T follicular helper cell (primary cell): ENCODE measurements around the gene SLC37A2.

Experiments used
- DNase-seq: peaks from one replicate; pipeline ENCODE4 v3.0.0-alpha.2; 2020; ENCODE audit warnings: low read depth

The SLC37A2 gene

GRCh38 chr11:125070699-125071254 lies 7.7 kb downstream of the SLC37A2 start:
- DNase-seq = no peak

- DNase-seq = no peak
These were observed 8.3 kb downstream of the SLC37A2 start for GRCh38 chr11:125071435-125071834.

- DNase-seq = no peak
These were observed 8.7 kb downstream of the SLC37A2 start for GRCh38 chr11:125071846-125072217.

GRCh38 chr11:125072218-125072960 lies 9.3 kb downstream of the SLC37A2 start:
- DNase-seq = no peak

- DNase-seq = no peak
These were observed 10.0 kb downstream of the SLC37A2 start for GRCh38 chr11:125072961-125073590.

GRCh38 chr11:125073616-125074483 lies 10.7 kb downstream of the SLC37A2 start:
- no peak for DNase-seq

- DNase-seq = no peak
These were observed 11.6 kb downstream of the SLC37A2 start for GRCh38 chr11:125074511-125075241.

- no peak for DNase-seq
These were observed 12.1 kb downstream of the SLC37A2 start for GRCh38 chr11:125075242-125075625.

- DNase-seq = no peak
These were observed 12.8 kb downstream of the SLC37A2 start for GRCh38 chr11:125075900-125076317.

GRCh38 chr11:125076378-125076945 lies 13.4 kb downstream of the SLC37A2 start:
- DNase-seq = no peak

GRCh38 chr11:125078016-125078415 lies 14.9 kb downstream of the SLC37A2 start:
- DNase-seq = no peak

- DNase-seq = no peak
These were observed 15.5 kb downstream of the SLC37A2 start for GRCh38 chr11:125078516-125079140.

- no peak for DNase-seq
These were observed 16.2 kb downstream of the SLC37A2 start for GRCh38 chr11:125079151-125079877.

GRCh38 chr11:125079878-125080530 lies 16.9 kb downstream of the SLC37A2 start:
- no peak for DNase-seq

GRCh38 chr11:125080531-125080911 lies 17.4 kb downstream of the SLC37A2 start:
- no peak for DNase-seq

- no peak for DNase-seq
These were observed 18.1 kb downstream of the SLC37A2 start for GRCh38 chr11:125081098-125081798.

GRCh38 chr11:125082040-125082439 lies 18.9 kb downstream of the SLC37A2 start:
- DNase-seq = no peak

- no peak for DNase-seq
These were observed 19.7 kb downstream of the SLC37A2 start for GRCh38 chr11:125082611-125083311.
